ENCODE results near the gene BLM. TPM values are rescaled to one million over a fixed set of nuclear protein-coding genes. Genes with fewer than 3 reads are reported as not detected.
"Not testable (repeated sequence)": the region's sequence is repeated elsewhere in the genome, so short reads cannot be mapped to it uniquely, and the experiment has no call there.

BLM gene
- total and polyA plus RNA-seq, 2 of the 4 experiments (the other 2 are of a cell fraction): 2.5 to 6.5 TPM

- in situ Hi-C loops (cut with MboI; ENCODE audit: low sequenced_read_pairs); POLR2A ChIA-PET (ENCODE audit: unreplicated experiment); CTCF ChIA-PET; DNase-seq; H3K4me1 ChIP-seq (ENCODE audit: control insufficient read depth, insufficient read depth, low read length); H3K4me2 ChIP-seq (ENCODE audit: low read depth, low read length); H4K5ac ChIP-seq (ENCODE audit: low read depth, low read length); H3K23ac ChIP-seq (ENCODE audit: low read depth, low read length); H3K4me3 ChIP-seq (ENCODE audit: insufficient read depth, low read depth, low read length); BruUV-seq (replicated peaks); dilution Hi-C loops (cut with HindIII; ENCODE audit: low sequenced_read_pairs, unreplicated experiment); H2AK5ac ChIP-seq (ENCODE audit: low read depth, low read length); H4K91ac ChIP-seq (ENCODE audit: insufficient read depth, low read depth, low read length); H3K9me3 ChIP-seq (ENCODE audit: control insufficient read depth, insufficient read depth, low read length); H2AFZ ChIP-seq (replicated peaks; ENCODE audit: low read length, poor library complexity); H3K27me3 ChIP-seq (ENCODE audit: control insufficient read depth, insufficient read depth, low read length); H3K18ac ChIP-seq (ENCODE audit: low read depth, low read length); H2BK5ac ChIP-seq (ENCODE audit: low read depth, low read length, poor library complexity, severe bottlenecking); H2BK120ac ChIP-seq (ENCODE audit: low read depth, low read length); intact Hi-C loops (cut with micrococcal nuclease); H3K14ac ChIP-seq (replicated peaks; ENCODE audit: low read depth, low read length); H3K9me1 ChIP-seq (ENCODE audit: insufficient read depth, low read length); H3K36me3 ChIP-seq (ENCODE audit: control insufficient read depth, insufficient read depth, low read length); H3K9ac ChIP-seq (ENCODE audit: low read depth, low read length); H3K79me1 ChIP-seq (ENCODE audit: low read depth in 1 of 2, low read length in 2 of 2); H2BK20ac ChIP-seq (ENCODE audit: low read depth, low read length); ATAC-seq (ENCODE audit: low read depth); H2BK15ac ChIP-seq (ENCODE audit: low read depth, low read length); H3K4ac ChIP-seq (ENCODE audit: low read depth, low read length); H3K27ac ChIP-seq (ENCODE audit: insufficient read depth, low read length); H4K20me1 ChIP-seq (ENCODE audit: insufficient read depth, low read length); H3K56ac ChIP-seq (ENCODE audit: extremely low read depth, insufficient read depth, low read length); H2AK9ac ChIP-seq (replicated peaks; ENCODE audit: low read depth, low read length, poor library complexity); H4K8ac ChIP-seq (ENCODE audit: low read depth in 2 of 2, low read length in 2 of 2): not testable (repeated sequence)
- no CpG with 5 or more reads among the region's 6 CpGs for WGBS, 2 experiments (ENCODE audit: extremely low coverage in 2 of 2, insufficient read length in 1 of 2)
These were observed 27.7 kb upstream of the BLM start for GRCh38 chr15:90689326-90689961.
